ACC112 (cell line): ENCODE data around the gene ANKRD44.
"Not testable (repeated sequence)": the region's sequence is repeated elsewhere in the genome, so short reads cannot be mapped to it uniquely, and the experiment has no call there.

ENCODE experiments used
- H2AFZ ChIP-seq: fragments of 200-600 bp; sonication (generic); one replicate; pipeline ENCODE4 v1.6.0; 2017; ENCODE audit warnings: antibody characterized with exemption, low read length; ENCODE audit not compliant: unreplicated experiment
- H3K27ac ChIP-seq: fragments of 200-600 bp; sonication (generic); 2 replicates; pipeline ENCODE4 v1.5.1; 2014; ENCODE audit warnings: low read depth, mild to moderate bottlenecking, antibody characterized with exemption, low read length, moderate library complexity
- H3K27me3 ChIP-seq: fragments of 200-600 bp; sonication (generic); 2 replicates; pipeline ENCODE4 v1.6.1; 2014; ENCODE audit warnings: mild to moderate bottlenecking, antibody characterized with exemption, low read length, moderate library complexity, mixed read lengths; ENCODE audit not compliant: insufficient read depth
- H3K36me3 ChIP-seq: fragments of 200-600 bp; sonication (generic); 2 replicates; pipeline ENCODE4 v1.6.1; 2016; ENCODE audit warnings: mild to moderate bottlenecking, antibody characterized with exemption, low read length, moderate library complexity, mixed read lengths; ENCODE audit not compliant: insufficient read depth
- H3K4me1 ChIP-seq: fragments of 200-600 bp; sonication (generic); one replicate; pipeline ENCODE4 v1.6.1; 2016; ENCODE audit warnings: low read length, mixed read lengths; ENCODE audit not compliant: insufficient read depth, unreplicated experiment, control insufficient read depth
- H3K4me3 ChIP-seq: fragments of 200-600 bp; sonication (generic); 2 replicates; pipeline ENCODE4 v1.5.1; 2014; ENCODE audit warnings: mild to moderate bottlenecking, low read depth, low read length
- H3K79me2 ChIP-seq: fragments of 200-600 bp; sonication (generic); one replicate; pipeline ENCODE4 v1.6.0; 2016; ENCODE audit warnings: low read length; ENCODE audit not compliant: control insufficient read depth, unreplicated experiment, insufficient read depth

The ANKRD44 gene

DNA sequence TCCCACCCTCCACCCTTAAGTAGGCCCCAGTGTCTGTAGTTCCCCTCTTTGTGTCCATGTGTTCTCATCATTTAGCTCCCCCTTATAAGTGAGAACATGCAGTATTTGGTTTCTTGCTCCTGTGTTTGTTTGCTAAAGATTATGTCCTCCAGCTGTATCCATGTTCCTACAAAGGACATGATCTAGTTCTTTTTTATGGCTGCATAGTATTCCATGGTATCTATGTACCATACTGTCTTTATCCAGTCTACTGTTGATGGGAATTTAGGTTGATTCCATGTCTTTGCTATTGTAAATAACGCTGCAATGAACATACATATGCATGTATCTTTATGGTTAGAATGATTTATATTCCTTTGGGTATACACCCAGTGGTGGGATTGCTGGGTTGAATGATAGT lies 233.9 kb downstream of the ANKRD44 start:
- peaks cover 32% of the 10 kb centered on the region for H3K4me1 ChIP-seq
- no peak overlapping the region for H2AFZ ChIP-seq
- H3K36me3 ChIP-seq = no peaks in the 10 kb centered on the region
- no peaks in the 10 kb centered on the region for H3K27me3 ChIP-seq
- H3K27ac ChIP-seq = no peak overlapping the region
- H3K79me2 ChIP-seq = no peaks in the 10 kb centered on the region
- H3K4me3 ChIP-seq = no peak overlapping the region

DNA sequence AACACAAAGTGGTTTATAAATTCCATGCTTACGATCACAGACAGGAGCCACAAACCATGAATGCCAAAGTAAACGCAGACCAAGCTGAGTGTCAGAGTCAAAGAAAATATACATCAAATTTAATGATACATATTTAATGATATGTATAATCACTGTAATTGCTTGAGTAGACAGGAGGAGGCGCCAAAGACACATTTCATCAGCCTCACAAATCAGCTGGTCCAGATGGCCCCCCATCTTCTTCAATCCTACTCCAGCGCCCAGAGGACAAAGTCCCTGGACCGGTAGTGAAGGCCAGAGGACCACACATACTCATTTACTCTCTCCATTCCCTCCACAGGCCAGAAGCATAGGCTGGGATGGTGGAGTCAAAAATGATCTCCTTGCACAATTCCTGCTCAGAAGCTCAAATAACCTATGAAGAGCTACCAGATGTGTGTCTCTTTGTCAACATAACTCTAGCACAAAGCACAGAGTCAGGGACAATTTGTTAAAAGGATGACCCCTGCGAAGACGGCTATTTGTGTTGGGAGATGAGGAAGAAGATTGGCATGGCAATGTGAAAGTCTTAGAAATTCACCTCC lies 234.7 kb downstream of the ANKRD44 start:
- H3K4me3 ChIP-seq = no peak overlapping the region
- no peak overlapping the region for H3K27ac ChIP-seq
- no peaks in the 10 kb centered on the region for H3K27me3 ChIP-seq
- no peaks in the 10 kb centered on the region for H3K36me3 ChIP-seq
- H3K4me1 ChIP-seq = peaks cover 35% of the 10 kb centered on the region
- H3K79me2 ChIP-seq = no peaks in the 10 kb centered on the region
- H2AFZ ChIP-seq = no peak overlapping the region

DNA sequence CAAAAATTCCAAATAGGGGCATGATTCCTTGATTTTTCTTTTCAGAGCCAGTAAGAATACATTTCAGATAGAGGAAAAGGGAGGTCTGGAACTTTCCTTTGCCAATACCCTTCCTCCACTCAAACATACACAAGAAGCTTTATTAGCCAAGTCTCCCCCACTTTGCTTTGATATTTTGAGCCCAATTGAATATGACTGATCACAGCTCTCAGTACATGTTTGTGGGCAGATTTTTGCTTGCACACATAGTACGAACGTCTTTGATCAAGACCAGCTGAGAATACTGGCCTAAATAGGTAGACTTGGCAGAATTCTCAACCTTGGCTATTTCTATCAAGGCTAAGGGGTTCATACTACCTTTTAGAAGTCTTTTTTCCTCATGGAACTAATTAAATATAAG lies 235.3 kb downstream of the ANKRD44 start:
- H3K27me3 ChIP-seq = no peaks in the 10 kb centered on the region
- H3K27ac ChIP-seq = no peak overlapping the region
- H3K4me1 ChIP-seq = peaks cover 35% of the 10 kb centered on the region
- H3K79me2 ChIP-seq = no peaks in the 10 kb centered on the region
- no peak overlapping the region for H3K4me3 ChIP-seq
- H3K36me3 ChIP-seq = no peaks in the 10 kb centered on the region
- H2AFZ ChIP-seq = no peak overlapping the region

DNA sequence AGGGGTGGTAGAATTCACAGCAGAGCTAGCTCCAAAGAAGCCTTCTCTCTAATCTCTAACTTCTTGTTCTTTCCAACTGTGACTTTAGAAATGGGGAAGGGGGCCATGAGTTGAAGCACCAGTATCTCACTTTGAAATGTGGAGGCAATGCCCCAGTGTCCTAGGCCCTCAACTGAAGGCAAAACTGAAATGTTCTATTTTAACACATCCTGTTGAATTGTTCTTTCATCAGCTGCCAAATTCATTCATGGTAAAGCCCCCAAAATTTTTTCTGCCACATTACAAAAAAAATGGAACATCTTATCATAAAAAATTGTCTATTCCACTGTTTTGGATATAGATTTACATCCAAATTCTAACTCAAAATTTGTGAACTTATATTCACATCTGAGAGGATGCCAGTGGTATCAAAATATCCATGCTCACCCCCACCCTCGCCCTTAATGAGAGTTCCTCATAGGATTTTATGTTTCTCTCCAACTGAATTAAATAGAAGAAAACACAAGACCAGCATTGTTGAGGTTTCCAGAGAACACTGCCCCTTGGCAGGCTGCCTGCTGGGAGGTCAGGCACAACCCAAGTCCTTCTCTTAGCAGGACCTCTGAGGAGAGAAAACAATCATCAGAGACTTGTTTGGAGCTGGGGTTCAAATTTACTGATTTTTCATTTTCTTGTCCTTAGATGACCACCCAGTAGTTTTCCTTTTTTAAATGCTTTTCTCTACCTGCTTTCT lies 236.7 kb downstream of the ANKRD44 start:
- H3K27ac ChIP-seq = no peak overlapping the region
- H3K27me3 ChIP-seq = no peaks in the 10 kb centered on the region
- H3K79me2 ChIP-seq = no peaks in the 10 kb centered on the region
- H3K36me3 ChIP-seq = no peaks in the 10 kb centered on the region
- H3K4me1 ChIP-seq = peaks cover 23% of the 10 kb centered on the region
- H3K4me3 ChIP-seq = no peak overlapping the region
- no peak overlapping the region for H2AFZ ChIP-seq

DNA sequence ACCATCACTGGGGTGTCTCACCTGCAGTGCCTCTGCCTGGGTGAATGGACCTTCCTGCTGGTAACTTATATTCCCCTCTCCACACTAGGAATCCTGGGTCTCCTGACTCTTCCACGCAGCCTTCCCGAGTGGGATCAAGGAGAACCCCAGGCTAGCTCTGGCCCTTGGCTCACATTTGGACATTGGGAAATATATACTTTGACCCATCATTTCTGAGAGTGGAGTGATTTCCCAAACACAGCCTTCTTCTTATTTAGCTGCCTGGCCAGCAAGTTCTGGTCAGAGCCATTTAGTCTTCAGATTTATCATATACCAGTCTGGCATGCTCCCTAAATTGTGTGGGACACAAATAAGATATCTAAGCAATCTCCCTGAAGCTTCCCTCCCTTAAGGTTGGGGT lies 237.3 kb downstream of the ANKRD44 start:
- peaks cover 23% of the 10 kb centered on the region for H3K4me1 ChIP-seq

DNA sequence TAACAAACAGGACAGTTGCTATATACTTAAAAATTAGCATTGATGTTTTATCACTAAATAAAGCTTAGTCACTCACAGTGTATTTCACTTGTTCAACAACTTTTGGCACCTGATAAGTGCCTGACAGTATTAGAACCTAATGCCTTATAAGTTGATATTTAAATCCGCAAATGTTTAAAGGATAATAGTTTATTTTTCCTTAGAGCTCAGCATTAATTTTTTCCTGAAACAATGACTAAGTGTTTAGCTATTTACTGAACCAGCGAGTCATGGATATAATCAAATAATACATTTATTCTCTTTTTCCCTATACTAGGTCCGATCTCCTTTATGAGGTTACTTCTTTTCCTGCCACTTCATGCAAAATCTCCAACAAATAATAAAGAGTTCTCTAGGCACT lies 238.0 kb downstream of the ANKRD44 start:
- no peaks in the 10 kb centered on the region for H3K27me3 ChIP-seq
- no peak overlapping the region for H2AFZ ChIP-seq
- H3K27ac ChIP-seq = no peak overlapping the region
- no peaks in the 10 kb centered on the region for H3K36me3 ChIP-seq
- H3K79me2 ChIP-seq = no peaks in the 10 kb centered on the region
- no peak overlapping the region for H3K4me3 ChIP-seq
- peaks cover 23% of the 10 kb centered on the region for H3K4me1 ChIP-seq

More for the DNA sequence above, 237.3 kb downstream of the ANKRD44 start:
- H3K27ac ChIP-seq = no peak overlapping the region
- no peaks in the 10 kb centered on the region for H3K79me2 ChIP-seq
- H3K27me3 ChIP-seq = no peaks in the 10 kb centered on the region
- H2AFZ ChIP-seq = no peak overlapping the region
- H3K4me3 ChIP-seq = no peak overlapping the region
- H3K36me3 ChIP-seq = no peaks in the 10 kb centered on the region

DNA sequence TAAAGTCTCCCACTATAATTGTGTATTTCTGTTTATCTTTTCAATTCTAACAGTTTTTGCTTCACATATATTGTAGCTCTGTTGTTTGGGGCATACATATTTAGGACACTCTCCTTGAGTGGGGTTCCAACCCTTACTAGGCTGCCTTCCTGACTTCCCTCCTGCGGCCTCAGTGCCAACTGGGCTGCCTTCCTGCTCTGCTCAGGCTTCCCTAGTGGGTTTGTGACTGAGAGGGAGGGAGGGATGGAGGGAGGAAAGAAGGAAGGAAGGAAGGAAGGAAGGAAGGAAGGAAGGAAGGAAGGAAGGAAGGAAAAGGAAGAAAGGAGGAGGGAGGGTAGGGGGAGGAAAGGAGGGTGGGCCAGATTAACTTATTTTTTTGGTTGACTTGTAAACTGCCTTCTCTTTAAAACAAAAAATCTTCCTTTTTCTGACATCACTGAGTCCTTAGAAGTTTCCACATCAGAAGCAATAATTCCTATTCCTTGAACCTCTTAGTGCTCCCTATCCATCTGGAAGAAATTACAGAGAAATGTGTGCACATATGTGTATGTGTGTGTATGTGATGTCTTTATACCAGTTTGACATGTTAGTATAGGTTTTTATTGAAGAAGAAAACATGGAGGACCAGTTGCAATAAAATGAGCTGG lies 238.7 kb downstream of the ANKRD44 start:
- no peak overlapping the region for H2AFZ ChIP-seq
- H3K27me3 ChIP-seq = no peaks in the 10 kb centered on the region
- H3K79me2 ChIP-seq = no peaks in the 10 kb centered on the region
- H3K4me1 ChIP-seq = peaks cover 23% of the 10 kb centered on the region
- no peaks in the 10 kb centered on the region for H3K36me3 ChIP-seq
- H3K27ac ChIP-seq = no peak overlapping the region
- no peak overlapping the region for H3K4me3 ChIP-seq

DNA sequence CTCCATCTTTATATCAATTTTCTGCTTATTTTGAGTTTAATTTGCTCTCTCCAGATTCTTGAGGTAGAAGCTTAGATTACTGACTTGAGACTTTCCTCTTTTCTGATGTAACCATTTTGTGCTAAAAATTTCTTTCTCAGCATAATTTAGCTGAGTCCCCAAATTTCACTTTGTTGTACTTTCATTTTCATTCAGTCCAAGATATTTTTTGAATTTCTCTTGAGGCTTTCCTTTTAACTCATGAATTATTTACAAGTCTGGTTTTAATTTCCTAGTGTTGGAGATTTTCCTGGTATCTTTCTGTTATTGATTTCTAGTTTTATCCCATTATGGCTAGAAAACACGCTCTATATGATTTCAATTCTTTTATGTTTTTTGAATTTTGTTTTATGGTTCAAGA lies 239.4 kb downstream of the ANKRD44 start:
- Histone ChIP-seq H2AFZ (peak overlapping the region; percentile 61), H3K27me3 (no peaks in the 10 kb centered on the region), H3K79me2 (no peaks in the 10 kb centered on the region), H3K27ac (no peak overlapping the region), H3K4me1 (peaks cover 23% of the 10 kb centered on the region), H3K36me3 (no peaks in the 10 kb centered on the region), H3K4me3 (peak overlapping the region; percentile 25)

DNA sequence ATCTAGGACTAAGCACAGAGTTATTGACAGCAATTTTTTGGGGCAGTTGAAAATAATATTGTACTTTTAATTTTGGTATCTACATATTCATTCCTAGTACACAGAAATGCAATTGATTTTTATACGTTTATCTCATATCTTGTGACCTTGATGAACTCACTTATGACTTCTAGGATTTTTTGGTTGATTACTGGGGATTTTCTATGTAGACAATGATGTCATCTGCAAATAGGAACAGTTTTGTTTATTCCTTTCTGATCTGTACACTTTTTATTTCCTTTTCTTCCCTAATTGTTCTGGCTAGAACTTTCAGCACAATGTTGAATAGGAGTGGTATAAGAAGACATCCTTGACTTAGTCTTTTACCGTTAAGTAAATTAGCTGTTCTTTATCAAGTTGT lies 240.6 kb downstream of the ANKRD44 start:
- no peaks in the 10 kb centered on the region for H3K79me2 ChIP-seq
- peaks cover 23% of the 10 kb centered on the region for H3K4me1 ChIP-seq
- H3K27me3 ChIP-seq = no peaks in the 10 kb centered on the region
- no peak overlapping the region for H3K27ac ChIP-seq
- H3K36me3 ChIP-seq = no peaks in the 10 kb centered on the region
- H3K4me3 ChIP-seq = no peak overlapping the region
- H2AFZ ChIP-seq = no peak overlapping the region

DNA sequence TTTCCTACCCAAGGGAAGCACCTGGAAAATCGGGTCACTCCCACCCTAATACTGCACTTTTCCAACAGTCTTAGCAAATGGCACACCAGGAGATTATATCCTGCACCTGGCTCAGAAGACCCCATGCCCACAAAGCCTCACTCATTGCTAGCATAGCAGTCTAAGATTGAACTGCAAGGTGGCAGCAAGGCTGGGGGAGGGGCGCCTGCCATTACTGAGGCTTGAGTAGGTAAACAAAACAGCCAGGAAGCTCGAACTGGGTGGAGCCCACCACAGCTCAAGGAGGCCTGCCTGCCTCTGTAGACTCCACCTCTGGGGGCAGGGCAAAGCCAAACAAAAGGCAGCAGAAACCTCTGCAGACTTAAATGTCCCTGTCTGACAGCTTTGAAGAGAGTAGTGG lies 248.0 kb downstream of the ANKRD44 start:
- not testable (repeated sequence) for H3K27me3 ChIP-seq, H3K36me3 ChIP-seq, H2AFZ ChIP-seq, H3K4me1 ChIP-seq, H3K79me2 ChIP-seq, H3K4me3 ChIP-seq, H3K27ac ChIP-seq

DNA sequence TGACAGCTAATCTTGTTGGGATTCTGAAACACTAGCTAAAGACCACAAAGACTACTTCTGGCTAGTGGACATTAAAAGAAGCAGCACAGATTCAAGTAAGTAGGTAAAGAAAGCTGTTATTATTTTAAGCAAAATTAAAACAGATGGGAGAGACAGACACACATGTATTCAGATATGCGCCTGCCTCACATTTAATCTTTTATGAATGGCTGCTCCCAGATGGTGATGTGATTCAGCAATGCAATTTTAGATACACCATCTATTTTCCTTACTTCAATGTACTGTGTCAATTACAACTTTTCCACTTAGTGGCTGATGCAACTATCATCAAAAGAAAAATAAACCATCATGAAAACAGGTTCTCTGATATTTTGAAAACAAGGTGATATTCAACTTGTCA lies 251.1 kb downstream of the ANKRD44 start:
- Histone ChIP-seq H3K4me3 (no peak overlapping the region), H3K4me1 (no peaks in the 10 kb centered on the region), H3K27ac (no peak overlapping the region), H2AFZ (no peak overlapping the region), H3K36me3 (peaks cover 3% of the 10 kb centered on the region; the same call in 1 of the 2 replicates), H3K79me2 (no peaks in the 10 kb centered on the region), H3K27me3 (no peaks in the 10 kb centered on the region)
